CD4-positive, alpha-beta T cell treated with Interleukin-4 for 1 hour (primary cell): ENCODE data around the gene POMT1.

ENCODE experiments used
- DNase-seq, 2 donors: peaks; one replicate each; pipeline ENCODE4 v3.0.0-alpha.2; 2020 to 2022

The POMT1 gene

DNA sequence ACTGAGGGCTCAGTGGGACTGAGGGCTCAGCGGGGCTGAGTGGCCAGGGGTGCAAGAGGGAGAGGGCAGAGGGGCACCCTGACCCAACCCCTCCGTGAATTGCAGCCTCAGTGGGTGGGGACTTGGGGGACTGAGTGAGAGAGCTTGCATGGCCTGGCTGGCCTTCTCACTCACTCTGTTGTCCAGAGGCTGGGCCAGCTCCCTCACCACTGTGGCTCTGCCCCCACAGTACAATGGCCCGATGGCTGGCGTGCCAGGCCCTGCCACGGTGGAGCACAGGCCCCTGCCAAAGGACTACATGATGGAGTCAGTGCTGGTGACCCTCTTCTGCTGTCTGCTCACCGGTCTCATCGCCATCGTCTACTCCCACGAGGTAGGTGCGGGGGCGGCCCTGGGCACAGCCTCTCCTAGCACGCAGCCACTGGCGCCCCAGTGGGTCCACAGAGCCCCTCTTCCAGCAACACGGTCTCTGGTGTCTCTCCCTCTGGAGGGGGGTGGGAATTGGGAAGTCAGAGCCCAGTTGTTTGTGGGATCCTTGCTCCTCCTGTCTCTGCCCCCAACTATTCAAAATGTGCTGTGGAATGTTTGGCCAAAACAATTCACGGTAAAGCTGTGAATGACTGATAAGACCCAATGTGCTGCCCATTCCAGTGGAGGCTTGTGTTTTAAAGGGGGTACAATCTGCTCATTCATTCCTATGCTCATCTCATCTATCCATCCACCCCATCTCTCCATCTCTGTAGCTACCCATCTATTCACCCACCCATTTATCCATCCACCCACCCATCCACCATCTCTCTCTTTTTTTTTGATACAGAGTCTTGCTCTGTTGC lies 53.3 kb downstream of the POMT1 start:
- DNase-seq, result no peak

DNA sequence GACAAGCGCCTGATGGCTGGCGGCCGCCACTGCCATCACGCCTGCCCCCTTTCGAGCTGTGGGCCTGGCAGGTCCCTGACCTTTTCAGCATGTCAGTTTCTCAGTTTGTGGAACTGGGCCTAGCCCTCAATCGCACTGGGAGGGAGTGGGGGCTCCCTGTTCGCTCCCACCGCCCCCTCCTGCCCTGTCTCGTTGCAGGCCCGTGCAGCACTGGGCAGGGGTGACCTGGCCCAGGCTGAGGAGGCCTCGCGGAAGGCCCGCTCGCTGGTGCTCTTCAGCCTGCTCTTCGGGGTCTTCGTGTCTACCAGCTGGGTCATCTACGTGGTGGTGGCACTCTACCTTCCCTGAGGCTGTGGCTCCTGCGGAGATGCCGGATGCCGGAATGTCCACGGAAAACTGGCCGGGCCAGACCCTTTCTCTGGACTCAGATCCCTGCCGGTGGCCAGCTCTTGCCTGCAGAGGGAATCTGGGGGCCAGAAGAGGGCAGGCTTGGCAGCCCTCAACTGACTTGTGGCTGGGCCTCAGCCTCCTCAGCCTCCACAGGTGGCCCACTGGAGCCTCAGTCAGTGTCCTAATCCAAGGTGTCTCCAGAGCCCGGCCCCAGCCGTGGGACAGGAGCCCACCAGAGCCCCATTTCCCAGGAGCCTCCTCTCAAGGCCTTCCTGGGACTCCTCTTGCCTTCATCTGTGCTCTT lies 55.3 kb downstream of the POMT1 start:
- DNase-seq, result no peak

- peak in 1 of 2 donors; percentile 24 for DNase-seq
Measured at GRCh38 chr9:131559421-131560000, 56.8 kb downstream of the POMT1 start.

GRCh38 chr9:131562032-131562959 lies 59.6 kb downstream of the POMT1 start:
- DNase-seq, result no peak

DNA sequence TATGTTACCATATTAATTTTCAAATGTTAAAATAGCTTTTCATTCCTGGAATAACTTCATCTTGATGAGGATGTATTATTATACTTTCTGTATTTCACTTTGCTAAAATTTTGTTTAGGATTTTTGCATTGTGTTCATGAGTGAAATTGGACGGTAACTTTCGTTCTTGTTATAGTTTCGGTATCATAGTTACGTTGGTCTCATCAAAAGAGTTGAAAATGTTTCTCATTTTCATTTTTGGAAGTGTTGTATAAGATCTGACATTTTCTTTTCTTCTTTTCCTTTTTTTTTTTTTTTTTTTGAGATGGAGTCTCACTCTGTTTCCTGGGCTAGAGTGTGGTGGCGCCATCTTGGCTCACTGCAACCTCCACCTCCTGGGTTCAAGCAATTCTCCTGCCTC lies 62.7 kb downstream of the POMT1 start:
- no peak for DNase-seq

GRCh38 chr9:131566158-131566557 lies 63.4 kb downstream of the POMT1 start:
- DNase-seq, result no peak

DNA sequence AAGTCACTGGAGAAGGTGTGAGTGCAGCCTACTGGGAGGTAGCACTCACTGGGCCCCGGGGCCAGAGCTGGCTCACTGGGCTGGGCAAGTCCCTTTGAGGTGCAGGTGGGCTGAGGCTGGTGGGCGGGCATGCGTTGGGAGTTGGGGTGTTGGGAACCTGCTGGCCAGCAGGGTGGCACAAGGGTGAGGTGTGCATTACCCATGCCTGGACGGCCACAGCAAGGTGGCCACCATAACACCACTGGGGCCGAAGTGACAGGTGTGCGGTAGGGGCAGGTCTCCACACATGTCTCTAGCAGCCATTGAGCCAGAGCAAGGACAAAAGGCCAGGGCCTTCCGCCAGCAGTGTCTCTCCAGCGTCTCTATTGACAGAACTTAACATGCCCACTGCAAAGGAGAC lies 65.2 kb downstream of the POMT1 start:
- no peak for DNase-seq
